GM10266 (cell line): ENCODE measurements around the gene FAM131A.

ENCODE experiments used
- DNase-seq: peaks from one replicate; pipeline ENCODE4 v3.0.0; 2012; ENCODE audit errors: extremely low spot score
- CTCF ChIP-seq: IDR thresholded peaks from 2 replicates; pipeline ENCODE4 v1.5.1; 2012; ENCODE audit warnings: mild to moderate bottlenecking, low read depth; ENCODE audit not compliant: control insufficient read depth, insufficient read depth; ENCODE audit errors: missing control alignments

The FAM131A gene

GRCh38 chr3:184343200-184343876 is 5.9 kb downstream of the FAM131A start:
- no peak for TF ChIP-seq CTCF
- no peak for DNase-seq

GRCh38 chr3:184344579-184345316 is 7.3 kb downstream of the FAM131A start:
- DNase-seq: no peak
- no peak for TF ChIP-seq CTCF

GRCh38 chr3:184345317-184346144 is 8.1 kb downstream of the FAM131A start:
- peak; percentile 65 for DNase-seq
- peak; percentile 32 for TF ChIP-seq CTCF

GRCh38 chr3:184346480-184347190 is 9.2 kb downstream of the FAM131A start:
- no peak for DNase-seq
- no peak for TF ChIP-seq CTCF

- no peak for TF ChIP-seq CTCF
- DNase-seq: no peak
Measured at GRCh38 chr3:184347321-184348056, 10.1 kb downstream of the FAM131A start.

GRCh38 chr3:184348057-184348382 is 10.6 kb downstream of the FAM131A start:
- no peak for DNase-seq
- TF ChIP-seq CTCF: no peak
